Suprapubic skin (tissue), 4 donors: ENCODE measurements around the gene HOXB5.

Experiments
- EP300 ChIP-seq: sonication (generic); formaldehyde crosslinking; IDR thresholded peaks from one replicate; pipeline ENCODE4 v1.6.1; 2017; ENCODE audit warnings: antibody characterized with exemption
- POLR2A ChIP-seq, 2 donors: fragments of 450-650 bp; IDR thresholded peaks; one replicate each; pipeline ENCODE4 v1.6.1; 2017; ENCODE audit warnings: antibody characterized with exemption in 2 of 2, mild to moderate bottlenecking in 2 of 2, moderate library complexity in 2 of 2
- POLR2AphosphoS5 ChIP-seq, 3 donors: sonication (generic); formaldehyde crosslinking; IDR thresholded peaks; one replicate each; pipeline ENCODE4 v1.6.1; 2017; ENCODE audit warnings: antibody characterized with exemption in 3 of 3
- TF ChIP-seq, protein P1 (sequence below), 2 donors: fragments of 200-600 bp in 1 of 2; fragments of 450-650 bp in 1 of 2; sonication (generic) in 1 of 2; IDR thresholded peaks; one replicate each; pipeline ENCODE4 v1.5.1; 2016 to 2019; ENCODE audit warnings: antibody characterized with exemption in 2 of 2, mild to moderate bottlenecking in 1 of 2, moderate library complexity in 1 of 2

DNA sequence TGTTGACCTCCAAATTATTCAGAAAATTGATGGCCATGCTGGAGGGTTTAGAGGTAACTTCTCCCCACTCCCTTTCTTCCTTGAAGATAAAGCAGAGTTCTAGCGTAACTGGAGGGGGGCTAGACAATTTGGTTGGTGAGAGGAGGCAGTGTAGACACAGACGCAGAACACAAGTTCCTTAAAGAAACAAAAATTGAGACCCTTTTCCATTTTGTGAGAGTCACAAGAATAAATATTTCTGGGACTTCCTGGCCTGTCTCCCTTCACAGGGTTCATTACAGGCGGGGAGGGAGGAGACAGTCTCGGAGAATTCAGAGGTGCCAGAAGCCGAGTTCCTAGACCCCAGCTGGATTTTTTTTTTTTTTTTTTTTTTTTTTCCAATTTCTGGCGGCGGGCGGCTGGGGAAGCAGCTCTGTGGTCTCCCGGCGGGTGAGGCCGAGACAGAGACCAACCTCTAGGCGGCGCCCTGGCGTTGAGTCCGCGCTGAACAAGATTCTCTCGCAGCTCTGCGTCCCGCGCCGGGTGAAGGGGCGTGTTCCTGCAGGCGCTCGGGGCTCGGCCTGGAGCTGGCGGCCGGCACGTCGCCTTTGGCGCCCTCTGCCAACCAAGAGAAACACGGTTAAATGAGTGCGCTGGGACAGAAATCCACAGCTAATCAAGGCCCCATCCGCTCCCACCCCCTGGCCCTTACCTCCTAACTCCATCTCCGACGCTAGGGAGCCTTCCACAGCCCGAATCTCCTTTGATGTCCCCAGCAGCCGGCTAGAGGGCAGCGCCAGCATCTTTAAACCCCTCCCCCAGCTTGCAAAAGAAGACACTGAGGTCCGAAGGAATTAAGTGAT is 42.8 kb upstream of the HOXB5 start:
- no peak for TF ChIP-seq POLR2A (IDR thresholded peaks at IDR 0.05)
- TF ChIP-seq POLR2AphosphoS5 (IDR thresholded peaks at IDR 0.05) = no peak
- TF ChIP-seq, protein P1, sequence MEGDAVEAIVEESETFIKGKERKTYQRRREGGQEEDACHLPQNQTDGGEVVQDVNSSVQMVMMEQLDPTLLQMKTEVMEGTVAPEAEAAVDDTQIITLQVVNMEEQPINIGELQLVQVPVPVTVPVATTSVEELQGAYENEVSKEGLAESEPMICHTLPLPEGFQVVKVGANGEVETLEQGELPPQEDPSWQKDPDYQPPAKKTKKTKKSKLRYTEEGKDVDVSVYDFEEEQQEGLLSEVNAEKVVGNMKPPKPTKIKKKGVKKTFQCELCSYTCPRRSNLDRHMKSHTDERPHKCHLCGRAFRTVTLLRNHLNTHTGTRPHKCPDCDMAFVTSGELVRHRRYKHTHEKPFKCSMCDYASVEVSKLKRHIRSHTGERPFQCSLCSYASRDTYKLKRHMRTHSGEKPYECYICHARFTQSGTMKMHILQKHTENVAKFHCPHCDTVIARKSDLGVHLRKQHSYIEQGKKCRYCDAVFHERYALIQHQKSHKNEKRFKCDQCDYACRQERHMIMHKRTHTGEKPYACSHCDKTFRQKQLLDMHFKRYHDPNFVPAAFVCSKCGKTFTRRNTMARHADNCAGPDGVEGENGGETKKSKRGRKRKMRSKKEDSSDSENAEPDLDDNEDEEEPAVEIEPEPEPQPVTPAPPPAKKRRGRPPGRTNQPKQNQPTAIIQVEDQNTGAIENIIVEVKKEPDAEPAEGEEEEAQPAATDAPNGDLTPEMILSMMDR (IDR thresholded peaks at IDR 0.05) = peak in 1 of 2 donors; percentile 65
- no peak for TF ChIP-seq EP300
